GM19438 (cell line): ENCODE data around the gene MAMSTR.
"Not testable (repeated sequence)": the region's sequence is repeated elsewhere in the genome, so short reads cannot be mapped to it uniquely, and the experiment has no call there.

ENCODE experiments used
- ATAC-seq: cut with Tn5 transposase; IDR thresholded peaks from one replicate; pipeline ENCODE4 v1.9.1; 2021; ENCODE audit warnings: low read depth; ENCODE audit not compliant: unreplicated experiment

The MAMSTR gene

GRCh38 chr19:48722196-48722708 is 2.7 kb upstream of the MAMSTR start:
- no peak for ATAC-seq

GRCh38 chr19:48720613-48721296 is 1.2 kb upstream of the MAMSTR start:
- peak; percentile 83 for ATAC-seq

- ATAC-seq = no peak
Observed at GRCh38 chr19:48720251-48720612, 707 bp upstream of the MAMSTR start.

- no peak for ATAC-seq
Observed at GRCh38 chr19:48718711-48719231, 754 bp downstream of the MAMSTR start.

GRCh38 chr19:48718106-48718505 is 1.4 kb downstream of the MAMSTR start:
- ATAC-seq = not testable (repeated sequence)

GRCh38 chr19:48716562-48717291 is 2.8 kb downstream of the MAMSTR start:
- ATAC-seq = no peak

- no peak for ATAC-seq
Observed at GRCh38 chr19:48715681-48716171, 3.8 kb downstream of the MAMSTR start.

- no peak for ATAC-seq
Observed at GRCh38 chr19:48714759-48715675, 4.5 kb downstream of the MAMSTR start.

GRCh38 chr19:48713864-48714755 is 5.4 kb downstream of the MAMSTR start:
- peak; percentile 90 for ATAC-seq

- no peak for ATAC-seq
Observed at GRCh38 chr19:48713041-48713863, 6.3 kb downstream of the MAMSTR start.

GRCh38 chr19:48711106-48711662 is 8.3 kb downstream of the MAMSTR start:
- ATAC-seq = no peak

GRCh38 chr19:48708471-48708870 is 11.1 kb downstream of the MAMSTR start:
- ATAC-seq = no peak

GRCh38 chr19:48705431-48705830 is 14.1 kb downstream of the MAMSTR start:
- ATAC-seq = no peak

- no peak for ATAC-seq
Observed at GRCh38 chr19:48703316-48703715, 16.2 kb downstream of the MAMSTR start.

GRCh38 chr19:48702701-48703100 is 16.8 kb downstream of the MAMSTR start:
- no peak for ATAC-seq

GRCh38 chr19:48698046-48698445 is 21.5 kb downstream of the MAMSTR start:
- ATAC-seq = no peak

- no peak for ATAC-seq
Observed at GRCh38 chr19:48696353-48697010, 23.0 kb downstream of the MAMSTR start.
